ENCODE data around the gene TSHZ2.
"Not testable (repeated sequence)": the region's sequence is repeated elsewhere in the genome, so short reads cannot be mapped to it uniquely, and the experiment has no call there.

Gene TSHZ2

GRCh38 chr20:53411891-53412290 lies 439.7 kb downstream of the TSHZ2 start:
- DNase-seq (ENCODE audit: low read depth in 2 of 2) = no peak

DNA sequence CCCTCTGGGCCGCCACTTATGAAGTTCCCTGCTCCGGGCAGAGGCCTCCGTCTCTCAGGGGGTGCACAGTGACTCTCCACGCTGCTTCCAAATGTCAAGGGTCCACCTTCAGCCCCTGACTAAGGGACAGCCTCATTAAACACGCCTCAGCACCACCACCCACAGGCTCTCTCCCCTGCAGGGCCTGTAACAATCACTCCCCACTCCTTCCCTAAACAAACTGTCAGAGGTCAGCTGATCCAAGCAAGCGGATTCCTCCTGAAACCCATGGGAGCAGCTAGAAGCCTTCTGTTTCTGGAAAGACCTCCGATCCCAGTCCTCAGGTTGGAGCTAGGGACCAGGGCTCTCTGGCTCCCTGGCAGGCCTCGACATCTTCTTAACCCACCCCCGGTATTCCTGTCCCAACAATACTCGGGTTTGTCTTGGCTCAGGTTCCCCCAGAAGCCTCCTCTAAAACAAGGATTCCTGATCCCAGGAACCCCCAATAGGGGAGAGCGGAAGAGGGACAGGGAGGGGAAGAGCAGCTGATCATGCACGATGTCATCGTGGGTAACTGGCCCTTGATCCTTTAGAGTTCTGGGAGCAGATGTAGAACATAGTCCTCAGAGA lies 440.5 kb downstream of the TSHZ2 start:
- DNase-seq (ENCODE audit: low read depth in 2 of 2) = no peak

DNA sequence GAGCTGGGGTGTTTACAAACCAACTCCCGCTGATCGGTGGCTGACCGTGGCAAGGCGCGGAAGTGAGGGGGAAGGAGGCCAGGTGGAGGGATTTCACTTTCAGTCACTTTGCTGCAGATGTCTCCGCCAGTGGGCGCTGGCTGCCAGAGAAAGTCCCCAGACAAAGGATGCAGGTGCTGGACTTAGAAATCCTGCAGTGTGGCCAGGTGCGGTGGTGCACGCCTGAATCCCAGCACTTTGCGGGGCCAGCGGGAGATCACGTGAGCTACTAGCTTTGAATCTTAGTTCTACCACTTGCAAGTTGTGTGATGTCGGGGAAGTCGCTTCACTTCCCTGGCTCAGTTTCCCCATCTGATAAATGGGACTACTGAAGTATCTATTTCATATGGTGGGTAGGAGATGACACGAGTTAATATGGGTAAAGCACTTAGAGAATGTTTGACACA lies 441.1 kb downstream of the TSHZ2 start:
- peak; percentile 10 to 12 for DNase-seq (ENCODE audit: low read depth in 2 of 2)

- DNase-seq (ENCODE audit: low read depth in 2 of 2) = not testable (repeated sequence)
These were observed 441.7 kb downstream of the TSHZ2 start for GRCh38 chr20:53413845-53414244.

DNA sequence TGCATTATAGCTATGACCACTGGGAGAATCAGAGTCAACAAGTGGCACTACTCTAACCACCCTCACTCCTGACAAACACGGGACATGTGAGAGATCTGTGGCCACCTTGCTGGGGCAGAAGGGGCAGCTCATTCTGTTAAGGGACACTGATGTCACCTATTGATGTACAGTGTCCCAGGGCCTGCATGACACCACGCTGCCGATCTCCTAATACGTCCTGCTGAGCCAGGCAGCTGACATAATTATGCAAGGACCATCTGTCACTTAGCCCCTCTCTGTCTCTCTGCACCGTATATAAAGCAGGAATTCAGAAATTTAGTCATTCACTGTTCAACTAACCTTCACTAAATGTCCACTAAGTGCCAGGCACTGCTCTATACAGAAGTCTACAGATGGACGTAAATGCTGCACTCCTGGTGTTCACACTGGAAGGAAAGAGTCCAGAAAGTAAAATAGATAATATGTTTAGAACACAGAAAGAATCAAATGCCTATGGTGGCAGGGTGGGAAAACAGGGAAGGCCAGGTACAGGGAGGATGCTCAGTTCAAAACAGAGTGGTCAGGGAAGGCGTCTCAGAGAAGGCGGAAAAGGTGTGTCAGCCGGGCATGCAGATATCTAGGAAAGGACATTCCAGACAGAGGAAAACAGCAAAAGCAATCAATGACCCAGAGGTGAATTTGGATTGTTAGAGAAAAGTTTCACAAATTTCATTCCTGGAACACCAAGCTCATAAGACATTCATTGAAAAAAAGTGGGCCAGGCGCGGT lies 447.7 kb downstream of the TSHZ2 start:
- no peak for DNase-seq (ENCODE audit: low read depth in 2 of 2)

GRCh38 chr20:53421343-53421742 lies 449.2 kb downstream of the TSHZ2 start:
- DNase-seq (ENCODE audit: low read depth in 2 of 2) = no peak

DNA sequence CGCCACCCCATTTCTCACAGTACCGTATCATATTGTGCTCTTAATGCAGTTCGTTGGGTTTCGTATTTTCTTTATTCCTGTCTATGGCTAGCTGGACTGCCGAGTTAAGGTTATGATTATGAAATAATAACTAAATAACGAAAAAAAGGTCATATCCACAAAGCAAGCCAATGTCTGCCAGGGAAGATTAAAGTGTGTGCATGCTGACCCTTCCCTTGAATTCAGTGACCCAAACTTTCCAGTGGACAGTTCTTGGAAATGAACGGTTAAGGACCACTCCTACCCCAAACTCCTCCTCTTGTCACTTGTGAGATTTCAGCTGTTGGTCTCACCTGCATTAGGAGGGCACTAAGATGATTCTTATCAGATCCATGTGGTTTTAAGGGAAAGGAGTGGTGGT lies 449.9 kb downstream of the TSHZ2 start:
- DNase-seq (ENCODE audit: low read depth in 2 of 2) = no peak

DNA sequence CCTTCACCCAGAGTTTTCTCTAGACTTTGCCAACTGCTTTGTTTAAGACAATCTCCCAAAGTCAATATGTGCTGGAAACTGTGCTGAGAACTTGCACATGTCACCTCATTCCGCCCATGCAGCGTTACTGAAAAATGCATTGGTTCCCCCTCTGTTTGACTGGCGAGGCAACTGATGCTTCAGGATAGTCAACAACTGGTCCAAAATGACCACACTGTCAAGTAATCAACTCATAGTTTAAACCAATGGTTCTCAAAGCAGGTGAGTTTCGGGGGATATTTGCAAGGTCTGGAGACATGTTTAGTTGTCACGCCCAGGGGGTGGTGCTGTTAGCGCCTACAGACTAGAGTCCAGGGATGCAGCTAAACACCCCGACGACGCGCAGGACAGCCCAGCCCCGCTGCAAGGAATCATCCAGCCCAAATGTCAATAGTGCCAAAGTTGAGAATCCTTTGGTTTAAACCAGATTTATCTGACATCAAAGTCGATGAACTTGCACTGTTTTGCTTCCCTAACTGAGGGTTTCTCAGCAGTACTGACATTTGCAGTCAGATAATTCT lies 451.5 kb downstream of the TSHZ2 start:
- DNase-seq (ENCODE audit: low read depth in 2 of 2) = no peak

GRCh38 chr20:53425481-53425880 lies 453.3 kb downstream of the TSHZ2 start:
- no peak for DNase-seq (ENCODE audit: low read depth in 2 of 2)

GRCh38 chr20:53425941-53426340 lies 453.8 kb downstream of the TSHZ2 start:
- DNase-seq (ENCODE audit: low read depth in 2 of 2) = no peak

GRCh38 chr20:53426766-53427312 lies 454.7 kb downstream of the TSHZ2 start:
- DNase-seq (ENCODE audit: low read depth in 2 of 2) = no peak

DNA sequence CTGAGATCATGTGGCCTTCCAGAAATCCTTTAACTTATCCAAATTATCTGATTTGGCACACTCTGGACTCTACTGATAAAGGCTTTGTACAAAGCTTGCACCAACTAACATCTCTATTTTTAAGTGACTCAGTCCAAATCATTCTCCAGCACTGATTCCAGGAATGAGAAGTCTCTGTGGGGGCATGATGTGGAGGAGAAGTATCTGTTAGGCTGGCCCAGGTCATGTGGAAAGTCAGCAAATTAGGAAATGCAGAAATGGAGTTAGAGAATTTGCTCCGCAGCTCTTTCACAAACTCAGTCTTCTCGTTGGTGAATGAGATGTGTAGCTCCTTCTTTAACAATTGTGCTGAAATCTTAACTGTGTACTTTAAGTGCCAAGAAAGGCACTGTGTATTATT lies 455.8 kb downstream of the TSHZ2 start:
- DNase-seq (ENCODE audit: low read depth in 2 of 2) = no peak

GRCh38 chr20:53428588-53428987 lies 456.4 kb downstream of the TSHZ2 start:
- no peak for DNase-seq (ENCODE audit: low read depth in 2 of 2)

- no peak for DNase-seq (ENCODE audit: low read depth in 2 of 2)
These were observed 456.8 kb downstream of the TSHZ2 start for GRCh38 chr20:53428996-53429395.

DNA sequence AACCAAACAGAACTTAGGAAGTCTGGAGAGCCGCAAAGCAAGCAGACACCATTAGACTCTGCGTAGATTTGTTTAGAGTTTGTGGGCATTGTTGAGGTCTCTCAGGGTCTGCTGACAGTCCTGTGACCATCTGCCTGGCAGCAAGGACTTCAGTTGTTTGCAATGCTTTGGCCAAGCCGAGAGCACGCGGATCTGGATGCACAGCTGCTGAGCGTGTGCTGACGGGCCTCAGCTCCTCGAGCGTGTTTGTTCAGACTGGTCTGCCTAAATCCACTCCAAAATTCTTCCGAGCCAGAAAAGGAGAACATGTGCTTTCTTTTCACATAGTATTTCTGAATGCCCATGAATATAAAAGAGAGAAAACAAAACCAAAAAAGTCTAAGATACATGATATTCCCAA lies 462.5 kb downstream of the TSHZ2 start:
- no peak for DNase-seq (ENCODE audit: low read depth in 2 of 2)

DNA sequence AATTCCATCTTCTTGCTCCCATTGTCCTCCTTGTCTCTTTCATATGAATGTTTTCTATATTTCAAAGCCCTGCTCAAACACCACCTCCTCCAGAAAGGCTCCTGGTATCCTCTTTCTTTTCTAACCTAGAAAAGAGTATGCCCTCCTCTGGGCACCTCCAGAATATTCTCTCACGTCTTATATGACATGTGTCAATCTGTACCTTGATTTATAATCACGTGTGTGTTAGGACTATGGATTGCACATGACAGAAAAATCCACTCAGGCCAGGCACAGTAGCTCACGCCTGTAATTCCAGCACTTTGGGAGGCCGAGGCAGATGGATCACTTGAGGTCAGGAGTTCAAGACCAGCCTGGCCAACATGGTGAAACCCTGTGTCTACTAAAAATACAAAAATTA lies 464.8 kb downstream of the TSHZ2 start:
- not testable (repeated sequence) for DNase-seq (ENCODE audit: low read depth in 2 of 2)

DNA sequence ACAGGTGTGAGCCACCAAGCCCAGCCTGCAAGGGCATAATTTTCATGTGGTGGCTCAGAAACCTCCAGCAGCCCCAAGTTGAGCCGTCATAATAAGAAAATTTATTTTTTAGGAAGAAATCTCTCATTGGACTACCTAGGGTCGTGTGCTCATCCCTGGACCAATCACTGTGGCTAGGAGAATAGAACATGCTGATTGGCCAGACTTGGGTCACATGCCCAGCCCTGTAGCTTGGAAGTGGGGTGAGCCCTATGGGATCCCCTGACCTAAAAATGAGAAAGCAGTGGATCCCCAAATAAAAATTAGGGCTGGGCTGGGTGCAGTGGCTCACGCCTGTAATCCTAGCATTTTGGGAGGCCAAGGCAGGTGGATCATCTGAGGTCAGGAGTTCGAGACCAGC lies 466.2 kb downstream of the TSHZ2 start:
- no peak for DNase-seq (ENCODE audit: low read depth in 2 of 2)

- no peak for DNase-seq (ENCODE audit: low read depth in 2 of 2)
These were observed 466.9 kb downstream of the TSHZ2 start for GRCh38 chr20:53439046-53439445.

DNA sequence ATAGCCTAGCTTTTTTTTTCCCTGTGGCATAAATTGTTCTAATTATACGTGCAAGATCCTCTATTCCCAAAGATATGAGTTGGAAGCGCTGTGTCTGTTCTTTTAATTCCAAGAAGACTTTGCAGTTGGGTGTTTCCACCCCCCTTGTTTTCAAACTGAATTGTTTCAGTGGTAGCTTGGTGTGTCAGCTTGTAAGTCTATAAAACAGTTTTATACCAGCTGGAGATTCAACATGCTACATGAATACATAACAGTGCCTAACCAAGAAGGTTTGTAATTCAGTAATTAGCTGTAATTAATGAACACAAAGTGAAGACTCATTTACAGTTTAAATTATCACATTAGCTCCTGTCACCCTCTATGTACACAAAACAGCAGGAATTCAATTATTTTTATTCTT lies 467.5 kb downstream of the TSHZ2 start:
- DNase-seq (ENCODE audit: low read depth in 2 of 2) = no peak

GRCh38 chr20:53444401-53445149 lies 472.4 kb downstream of the TSHZ2 start:
- DNase-seq (ENCODE audit: low read depth in 2 of 2) = no peak

- no peak for DNase-seq (ENCODE audit: low read depth in 2 of 2)
These were observed 473.2 kb downstream of the TSHZ2 start for GRCh38 chr20:53445321-53445731.

DNA sequence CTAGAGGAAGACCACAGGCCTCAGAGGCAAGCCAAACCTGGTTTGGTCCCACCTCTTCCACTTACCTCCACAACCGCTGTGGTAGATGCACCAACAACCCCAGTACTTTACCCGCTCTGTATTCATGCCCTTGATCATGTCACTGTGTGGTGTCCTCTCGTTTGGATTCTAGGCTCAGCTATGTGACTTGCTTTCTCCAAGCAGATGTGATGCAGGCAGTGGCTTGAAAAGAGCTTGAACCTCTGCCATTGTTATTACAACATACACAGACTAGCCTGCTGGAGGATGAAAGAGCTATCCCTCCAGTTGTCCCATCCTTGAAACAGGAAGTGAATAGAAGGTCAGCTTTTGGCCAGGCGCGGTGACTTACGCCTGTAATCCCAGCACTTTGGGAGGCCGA lies 473.8 kb downstream of the TSHZ2 start:
- no peak for DNase-seq (ENCODE audit: low read depth in 2 of 2)

All from stimulated activated CD8-positive, alpha-beta memory T cell treated with anti-CD3 and anti-CD28 coated beads, Interleukin-15, amount 100 ng/mL, for 4 hours (primary cell).